H9 (cell line): ENCODE data around the gene SIT1. TPM values are rescaled to one million over a fixed set of nuclear protein-coding genes. Genes with fewer than 3 reads are reported as not detected.

Source experiments
- DNase-seq: peaks from one replicate; pipeline ENCODE4 v3.0.0-alpha.2; 2017
- H2AFZ ChIP-seq: one replicate; pipeline ENCODE4 v1.6.1; 2013; ENCODE audit warnings: mild to moderate bottlenecking, low read length, control low read depth, moderate library complexity
- H2AK5ac ChIP-seq: 2 replicates; pipeline ENCODE4 v1.6.1; 2013; ENCODE audit warnings: low read length, control low read depth, mixed read lengths; ENCODE audit not compliant: insufficient read length
- H2BK120ac ChIP-seq: one replicate; pipeline ENCODE4 v1.6.1; 2013; ENCODE audit warnings: low read depth, mild to moderate bottlenecking, low read length, control low read depth, inconsistent platforms; ENCODE audit not compliant: poor library complexity, severe bottlenecking
- H2BK12ac ChIP-seq: 2 replicates; pipeline ENCODE4 v1.6.1; 2013; ENCODE audit warnings: low read length, control low read depth, mixed read lengths, low read depth; ENCODE audit not compliant: insufficient read length
- H2BK15ac ChIP-seq: 2 replicates; pipeline ENCODE4 v1.6.1; 2013; ENCODE audit warnings: low read depth, low read length, control low read depth
- H2BK20ac ChIP-seq: one replicate; pipeline ENCODE4 v1.6.1; 2013; ENCODE audit warnings: low read depth, mild to moderate bottlenecking, low read length, control low read depth, inconsistent platforms; ENCODE audit not compliant: poor library complexity, severe bottlenecking
- H2BK5ac ChIP-seq: 2 replicates; pipeline ENCODE4 v1.6.1; 2013; ENCODE audit warnings: low read length, control low read depth, mixed read lengths; ENCODE audit not compliant: insufficient read length
- H3K14ac ChIP-seq: 2 replicates; pipeline ENCODE4 v1.6.1; 2013; ENCODE audit warnings: low read length, control low read depth; ENCODE audit not compliant: insufficient read depth
- H3K18ac ChIP-seq: 2 replicates; pipeline ENCODE4 v1.6.1; 2013; ENCODE audit warnings: low read depth, mild to moderate bottlenecking, mixed read lengths, low read length, control low read depth; ENCODE audit not compliant: insufficient read length
- H3K23ac ChIP-seq: 2 replicates; pipeline ENCODE4 v1.6.1; 2013; ENCODE audit warnings: low read length, control low read depth, mixed read lengths, low read depth; ENCODE audit not compliant: insufficient read length
- H3K23me2 ChIP-seq: 2 replicates; pipeline ENCODE4 v1.6.1; 2013; ENCODE audit warnings: low read depth, mild to moderate bottlenecking, mixed read lengths, low read length, control low read depth; ENCODE audit not compliant: insufficient read length, poor library complexity, severe bottlenecking
- H3K27ac ChIP-seq: 2 replicates; pipeline ENCODE4 v1.5.1; 2013; ENCODE audit warnings: low read length, control low read depth, mixed read lengths, low read depth; ENCODE audit not compliant: insufficient read length
- H3K27me3 ChIP-seq: 2 replicates; pipeline ENCODE4 v1.6.1; 2013; ENCODE audit warnings: low read length, control low read depth, inconsistent platforms; ENCODE audit not compliant: insufficient read depth
- H3K4ac ChIP-seq: 2 replicates; pipeline ENCODE4 v1.6.1; 2013; ENCODE audit warnings: low read depth, mild to moderate bottlenecking, control low read depth, inconsistent platforms, low read length, moderate library complexity
- H3K4me1 ChIP-seq: 2 replicates; pipeline ENCODE4 v1.6.1; 2013; ENCODE audit warnings: low read length, control low read depth, inconsistent platforms; ENCODE audit not compliant: insufficient read depth
- H3K4me2 ChIP-seq: 2 replicates; pipeline ENCODE4 v1.6.1; 2013; ENCODE audit warnings: low read length, control low read depth, mixed read lengths; ENCODE audit not compliant: insufficient read length, insufficient read depth
- H3K56ac ChIP-seq: 2 replicates; pipeline ENCODE4 v1.6.1; 2013; ENCODE audit warnings: low read depth, mild to moderate bottlenecking, mixed read lengths, low read length, control low read depth; ENCODE audit not compliant: insufficient read length
- H3K79me1 ChIP-seq: 2 replicates; pipeline ENCODE4 v1.6.1; 2013; ENCODE audit warnings: low read depth, mild to moderate bottlenecking, moderate library complexity, low read length, control low read depth, inconsistent platforms; ENCODE audit not compliant: insufficient read depth, poor library complexity, severe bottlenecking
- H3K79me2 ChIP-seq: 2 replicates; pipeline ENCODE4 v1.6.1; 2013; ENCODE audit warnings: low read length, control low read depth, inconsistent platforms; ENCODE audit not compliant: insufficient read depth
- H3K9ac ChIP-seq: 2 replicates; pipeline ENCODE4 v1.6.1; 2013; ENCODE audit warnings: low read length, control low read depth, mixed read lengths; ENCODE audit not compliant: insufficient read length; ENCODE audit errors: extremely low read depth
- H3K9me3 ChIP-seq: one replicate; pipeline ENCODE4 v1.6.1; 2013; ENCODE audit warnings: low read depth, low read length, inconsistent platforms; ENCODE audit not compliant: control insufficient read depth
- H3T11ph ChIP-seq: one replicate; pipeline ENCODE4 v1.6.1; 2013; ENCODE audit warnings: mild to moderate bottlenecking, low read length, control low read depth, inconsistent platforms
- H4K20me1 ChIP-seq: one replicate; pipeline ENCODE4 v1.6.1; 2013; ENCODE audit not compliant: control insufficient read depth, insufficient read length, insufficient read depth
- H4K5ac ChIP-seq: 2 replicates; pipeline ENCODE4 v1.6.1; 2013; ENCODE audit warnings: low read depth, mild to moderate bottlenecking, mixed read lengths, low read length, control low read depth; ENCODE audit not compliant: insufficient read length
- H4K8ac ChIP-seq: replicated peaks from 2 replicates; pipeline ENCODE4 v1.6.1; 2013; ENCODE audit warnings: low read length, control low read depth, mixed read lengths, low read depth; ENCODE audit not compliant: insufficient read length
- H4K91ac ChIP-seq: 2 replicates; pipeline ENCODE4 v1.6.1; 2013; ENCODE audit warnings: low read depth, mild to moderate bottlenecking, moderate library complexity, mixed read lengths, low read length, control low read depth; ENCODE audit not compliant: insufficient read length
- H3K27ac Mint-ChIP-seq, 3 experiments: 2 replicates in 2 of 3; 3 replicates in 1 of 3; pipeline ENCODE4 v1.8.0; 2020 to 2021; ENCODE audit warnings: mixed read lengths in 3 of 3, mild to moderate bottlenecking in 1 of 3, moderate library complexity in 1 of 3
- H3K27me3 Mint-ChIP-seq: 2 replicates; pipeline ENCODE4 v1.8.0; 2021; ENCODE audit warnings: low read depth, mild to moderate bottlenecking, moderate library complexity, mixed read lengths
- H3K36me3 Mint-ChIP-seq, 3 experiments: 2 replicates in 2 of 3; 3 replicates in 1 of 3; pipeline ENCODE4 v1.8.0; 2020 to 2021; ENCODE audit warnings: low read depth in 3 of 3, mixed read lengths in 3 of 3; ENCODE audit not compliant: insufficient read depth in 1 of 3
- H3K4me1 Mint-ChIP-seq, 2 experiments: 2 replicates each; pipeline ENCODE4 v1.8.0; 2020; ENCODE audit warnings: mixed read lengths in 2 of 2
- H3K4me3 Mint-ChIP-seq, 2 experiments: 2 replicates in 1 of 2; 3 replicates in 1 of 2; pipeline ENCODE4 v1.8.0; 2020 to 2021; ENCODE audit warnings: mild to moderate bottlenecking in 2 of 2, mixed read lengths in 2 of 2, moderate library complexity in 1 of 2
- H3K9me3 Mint-ChIP-seq, 2 experiments: 2 replicates in 1 of 2; 3 replicates in 1 of 2; pipeline ENCODE4 v1.8.0; 2020; ENCODE audit warnings: mild to moderate bottlenecking in 2 of 2, mixed read lengths in 2 of 2, moderate library complexity in 1 of 2
- WGBS: extraction: QIAGEN DNeasy Blood & Tissue Kit; methylation state at CpG from one replicate; pipeline ENCODE4 v1.1.7; 2013; ENCODE audit warnings: missing lambda C conversion rate, low lambda C conversion rate, mixed read lengths; ENCODE audit not compliant: insufficient read length; ENCODE audit errors: extremely low coverage; 5-methylcytosine and 5-hydroxymethylcytosine counted together
- total RNA-seq: library from RNA; stranded (reverse); gene quantifications from 2 replicates; pipeline ENCODE4 v1.2.1, GENCODE V29; 2021
- TF ChIP-seq, protein P1 (sequence below): fragments of 200-600 bp; sonication (generic); conservative IDR thresholded peaks from 3 replicates; pipeline ENCODE4 v1.8.0; 2021; ENCODE audit warnings: antibody characterized with exemption, mild to moderate bottlenecking

The SIT1 gene
- total RNA-seq, 1 experiment from 2014 or later, result 1.6 TPM

DNA sequence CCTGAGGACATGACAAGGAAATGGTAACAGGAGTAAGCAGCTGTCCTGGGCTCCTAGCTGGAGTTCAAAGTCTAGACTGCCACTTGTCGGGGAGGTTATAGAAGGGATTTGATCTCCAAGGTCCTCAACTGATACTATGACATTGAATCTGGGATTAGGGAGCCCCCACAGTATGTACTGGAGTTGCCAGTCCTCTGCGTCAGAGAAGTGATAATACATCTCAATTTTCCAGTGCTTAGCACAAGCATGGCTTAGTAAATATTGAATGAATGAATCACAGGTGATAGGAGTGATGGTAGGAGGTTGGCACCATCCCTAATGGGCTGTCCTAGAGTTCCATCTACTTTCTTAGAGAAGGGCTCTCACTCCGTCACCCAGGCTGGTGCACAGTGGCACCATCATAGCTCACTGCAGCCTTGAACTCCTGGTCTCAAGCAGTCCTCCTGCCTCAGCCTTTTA lies 45.2 kb upstream of the SIT1 start:
- Histone ChIP-seq H2BK120ac (no peak overlapping the region), H3K4ac (no peak overlapping the region), H4K8ac (no peak overlapping the region), H3K27ac (no peak overlapping the region), H3K27me3 (no peaks in the 10 kb centered on the region), H3K79me2 (no peaks in the 10 kb centered on the region), H3K56ac (no peak overlapping the region), H2AK5ac (no peak overlapping the region), H3K18ac (no peak overlapping the region), H4K91ac (no peak overlapping the region), H3K4me1 (no peaks in the 10 kb centered on the region), H3K4me2 (no peak overlapping the region), H3K14ac (no peak overlapping the region), H3K9ac (no peak overlapping the region), H4K20me1 (no peaks in the 10 kb centered on the region), H3K9me3 (no peaks in the 10 kb centered on the region), H2BK20ac (no peak overlapping the region), H2AFZ (no peak overlapping the region), H2BK12ac (no peak overlapping the region), H3K23ac (no peak overlapping the region), H4K5ac (no peak overlapping the region), H3K23me2 (no peaks in the 10 kb centered on the region), H3K79me1 (no peaks in the 10 kb centered on the region), H2BK5ac (no peak overlapping the region), H2BK15ac (no peak overlapping the region), H3T11ph (no peak overlapping the region)
- no peak for DNase-seq
- no CpG with 5 or more reads among the region's 3 CpGs for WGBS
- Mint-ChIP-seq H3K27me3 (no peaks in the 10 kb centered on the region; the same call in 1 of the 2 replicates), H3K36me3 (peaks cover 2 to 12% (median 5%) of the 10 kb centered on the region in 3 experiments), H3K4me1 (peaks cover 6 to 9% of the 10 kb centered on the region in 2 experiments), H3K4me3 (no peak overlapping the region), H3K9me3 (peaks cover 0 to 2% of the 10 kb centered on the region in 2 experiments; a peak in 1 of 5 replicates), H3K27ac (no peak overlapping the region)
- TF ChIP-seq, protein P1, sequence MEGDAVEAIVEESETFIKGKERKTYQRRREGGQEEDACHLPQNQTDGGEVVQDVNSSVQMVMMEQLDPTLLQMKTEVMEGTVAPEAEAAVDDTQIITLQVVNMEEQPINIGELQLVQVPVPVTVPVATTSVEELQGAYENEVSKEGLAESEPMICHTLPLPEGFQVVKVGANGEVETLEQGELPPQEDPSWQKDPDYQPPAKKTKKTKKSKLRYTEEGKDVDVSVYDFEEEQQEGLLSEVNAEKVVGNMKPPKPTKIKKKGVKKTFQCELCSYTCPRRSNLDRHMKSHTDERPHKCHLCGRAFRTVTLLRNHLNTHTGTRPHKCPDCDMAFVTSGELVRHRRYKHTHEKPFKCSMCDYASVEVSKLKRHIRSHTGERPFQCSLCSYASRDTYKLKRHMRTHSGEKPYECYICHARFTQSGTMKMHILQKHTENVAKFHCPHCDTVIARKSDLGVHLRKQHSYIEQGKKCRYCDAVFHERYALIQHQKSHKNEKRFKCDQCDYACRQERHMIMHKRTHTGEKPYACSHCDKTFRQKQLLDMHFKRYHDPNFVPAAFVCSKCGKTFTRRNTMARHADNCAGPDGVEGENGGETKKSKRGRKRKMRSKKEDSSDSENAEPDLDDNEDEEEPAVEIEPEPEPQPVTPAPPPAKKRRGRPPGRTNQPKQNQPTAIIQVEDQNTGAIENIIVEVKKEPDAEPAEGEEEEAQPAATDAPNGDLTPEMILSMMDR, result no peak
